Pancreas (tissue), 10 donors: ENCODE data around the gene FBN3. TPM values are rescaled to one million over a fixed set of nuclear protein-coding genes. Genes with fewer than 3 reads are reported as not detected.
"Not testable (repeated sequence)": the region's sequence is repeated elsewhere in the genome, so short reads cannot be mapped to it uniquely, and the experiment has no call there.

Experiments used
- ATAC-seq, 4 donors: fragments of 200-7000 bp; cut with Tn5 transposase; one replicate each; pipeline versions ENCODE4 v1.8.0 to v1.9.1; 2020; ENCODE audit warnings: mild to moderate bottlenecking in 4 of 4, moderate library complexity in 4 of 4
- DNase-seq, 6 donors: peaks; one replicate each; pipeline ENCODE4 v3.0.0-alpha.2; 2020
- FAIRE-seq: peaks from 2 replicates; lab custom pipeline; 2012; peaks lifted over from hg19 to GRCh38; lab: Jason Lieb, UNC
- H3K27ac ChIP-seq, 4 donors: fragments of 200-600 bp; sonication (generic); 1 replicate in 3 of 4; 2 replicates in 1 of 4; pipeline versions ENCODE4 v1.5.0 to v1.8.0; 2020
- H3K27me3 ChIP-seq, 4 donors: fragments of 200-600 bp; one replicate each; pipeline ENCODE4 v1.8.0; 2021
- H3K36me3 ChIP-seq, 3 donors: fragments of 200-600 bp; sonication (generic) in 1 of 3; one replicate each; pipeline versions ENCODE4 v1.5.0 to v1.8.0; 2020 to 2021
- H3K4me1 ChIP-seq, 3 donors: fragments of 200-600 bp; one replicate each; pipeline ENCODE4 v1.8.0; 2021
- H3K4me3 ChIP-seq, 4 donors: fragments of 200-600 bp; sonication (generic) in 2 of 4; one replicate each; pipeline versions ENCODE4 v1.5.0 to v1.8.0; 2020 to 2021
- H3K9me3 ChIP-seq, 4 donors: fragments of 200-600 bp; one replicate each; pipeline ENCODE4 v1.8.0; 2021
- CTCF ChIP-seq, 4 donors: fragments of 200-600 bp; sonication (generic) in 3 of 4; IDR thresholded peaks; one replicate each; pipeline versions ENCODE4 v1.5.0 to v1.8.0; 2021; ENCODE audit warnings: antibody characterized with exemption in 4 of 4
- WGBS, 2 donors: extraction: QIAGEN DNeasy Blood & Tissue Kit; methylation state at CpG; one replicate each; pipeline ENCODE4 v1.1.7; 2013; 5-methylcytosine and 5-hydroxymethylcytosine counted together
- intact Hi-C, 3 donors: fragments of 100-400 bp; cut with DNase I; formaldehyde crosslinking; loops; one replicate each; pipeline versions ENCODE4 v1.11.1 to v1.14.2; 2022
- polyA plus RNA-seq, 2 donors: library from polyadenylated mRNA; stranded (reverse); fragments of 200-250 nt; gene quantifications; one replicate each; pipeline ENCODE4 v1.2.3, GENCODE V29; 2013
- total RNA-seq, 6 donors: library from RNA; stranded (reverse); fragmentation: NEBNext Ultra II Directional in 4 of 6; extraction: Animal tissue kit (Norgen Biotek cat#: 25700) in 4 of 6; gene quantifications; one replicate each; pipeline versions ENCODE4 v1.2.1 to v1.2.4, GENCODE V29; 2021 to 2023
- donor health status: healthy with polysubstance abuse.
- donor health status: DM: no; HTN: no; CAD: no; lungs with moderate emphysema.
- donor health status: DM: no; HTN: no; CAD: no.
- donor health status: control.
- donor health status: control.
- donor health status: Bipolar disorder and iron deficiency.
- donor health status: DM: yes; HTN: yes; CAD: no.
- donor health status: DM: no; HTN: no; CAD: no.
- donor health status: DM: no; HTN: no; CAD: no.
- donor health status: DM: yes; HTN: yes; CAD: no.

Gene FBN3
- total and polyA plus RNA-seq, 8 donors = under 0.01 to 0.20 (median 0.03) TPM; not detected in 2

GRCh38 chr19:8038815-8039214 lies 110.6 kb downstream of the FBN3 start:
- H3K9me3 ChIP-seq = no peaks in the 10 kb centered on the region
- H3K36me3 ChIP-seq = no peaks in the 10 kb centered on the region
- no peak overlapping the region for H3K4me3 ChIP-seq
- intact Hi-C loops = no loop called here
- FAIRE-seq (no peak), DNase-seq (no peak), ATAC-seq (no peak)
- no peaks in the 10 kb centered on the region for H3K27me3 ChIP-seq
- no peak overlapping the region for H3K27ac ChIP-seq
- no peak for TF ChIP-seq CTCF (IDR thresholded peaks at IDR 0.05)
- no peaks in the 10 kb centered on the region for H3K4me1 ChIP-seq
- 77 to 78% methylated on average over 6 of the region's 6 CpGs for WGBS, 2 donors

- 63 to 68% methylated on average over 7 of the region's 7 CpGs for WGBS, 2 donors
- Histone ChIP-seq H3K9me3 (no peaks in the 10 kb centered on the region), H3K36me3 (no peaks in the 10 kb centered on the region), H3K27ac (no peak overlapping the region), H3K4me1 (no peaks in the 10 kb centered on the region), H3K27me3 (no peaks in the 10 kb centered on the region), H3K4me3 (no peak overlapping the region)
- ATAC-seq (no peak), DNase-seq (no peak), FAIRE-seq (no peak)
- intact Hi-C loops = no loop called here
- no peak for TF ChIP-seq CTCF (IDR thresholded peaks at IDR 0.05)
Measured at GRCh38 chr19:8036434-8037099, 112.8 kb downstream of the FBN3 start.

GRCh38 chr19:8034178-8034525 lies 115.2 kb downstream of the FBN3 start:
- DNase-seq (no peak), ATAC-seq (no peak), FAIRE-seq (no peak)
- intact Hi-C loops = no loop called here
- H3K27me3 ChIP-seq = no peaks in the 10 kb centered on the region
- H3K4me3 ChIP-seq = no peak overlapping the region
- 83 to 90% methylated on average over 6 of the region's 6 CpGs for WGBS, 2 donors
- H3K9me3 ChIP-seq = no peaks in the 10 kb centered on the region
- TF ChIP-seq CTCF (IDR thresholded peaks at IDR 0.05) = no peak
- no peaks in the 10 kb centered on the region for H3K4me1 ChIP-seq
- no peak overlapping the region for H3K27ac ChIP-seq
- no peaks in the 10 kb centered on the region for H3K36me3 ChIP-seq

- H3K36me3 ChIP-seq, H3K27me3 ChIP-seq, FAIRE-seq, ATAC-seq, H3K9me3 ChIP-seq, DNase-seq, intact Hi-C loops, H3K4me3 ChIP-seq, H3K4me1 ChIP-seq, H3K27ac ChIP-seq: not testable (repeated sequence)
- 74 to 77% methylated on average over 22 of the region's 22 CpGs for WGBS, 2 donors
Measured at GRCh38 chr19:8033287-8034177, 115.9 kb downstream of the FBN3 start.

- no peaks in the 10 kb centered on the region for H3K9me3 ChIP-seq
- no peak overlapping the region for H3K27ac ChIP-seq
- WGBS, 2 donors = 74 to 87% methylated on average over 8 of the region's 8 CpGs
- TF ChIP-seq CTCF (IDR thresholded peaks at IDR 0.05) = no peak
- H3K27me3 ChIP-seq = no peaks in the 10 kb centered on the region
- H3K4me3 ChIP-seq = no peak overlapping the region
- intact Hi-C loops = no loop called here
- no peaks in the 10 kb centered on the region for H3K36me3 ChIP-seq
- ATAC-seq = no peak
- no peak for DNase-seq
- H3K4me1 ChIP-seq = no peaks in the 10 kb centered on the region
- FAIRE-seq = no peak
Measured at GRCh38 chr19:8030960-8031359, 118.4 kb downstream of the FBN3 start.
